HG03460 (cell line): ENCODE measurements around the gene DPF3.

ENCODE experiments used
- ATAC-seq: cut with Tn5 transposase; IDR thresholded peaks from one replicate; pipeline ENCODE4 v1.9.1; 2021; ENCODE audit not compliant: unreplicated experiment

The DPF3 gene

GRCh38 chr14:72652179-72652578 lies 241.7 kb downstream of the DPF3 start:
- no peak for ATAC-seq

GRCh38 chr14:72651714-72652113 lies 242.2 kb downstream of the DPF3 start:
- no peak for ATAC-seq

DNA sequence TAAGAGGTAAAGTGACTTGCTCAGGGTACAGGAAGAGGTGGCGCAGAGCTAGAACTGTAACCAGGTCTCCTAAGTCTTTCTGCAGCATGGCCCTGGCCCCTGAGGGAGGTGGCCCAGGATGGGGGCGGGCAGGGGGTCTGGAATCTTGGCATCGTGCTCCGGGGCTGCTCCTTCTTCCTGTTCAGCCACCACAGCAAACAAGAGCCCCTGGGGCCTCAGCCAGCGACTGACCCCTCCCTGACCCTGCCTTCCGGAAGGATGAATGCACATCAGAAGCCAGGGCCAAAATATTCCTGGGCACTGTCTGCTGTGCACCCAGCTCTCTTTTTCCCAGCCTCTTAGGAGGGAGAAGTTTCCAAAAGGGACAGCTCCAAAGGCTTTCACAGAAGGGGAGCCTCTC lies 242.8 kb downstream of the DPF3 start:
- ATAC-seq: no peak

- ATAC-seq: no peak
Observed at GRCh38 chr14:72649603-72650227, 244.2 kb downstream of the DPF3 start.

GRCh38 chr14:72647782-72648181 lies 246.1 kb downstream of the DPF3 start:
- ATAC-seq: no peak

DNA sequence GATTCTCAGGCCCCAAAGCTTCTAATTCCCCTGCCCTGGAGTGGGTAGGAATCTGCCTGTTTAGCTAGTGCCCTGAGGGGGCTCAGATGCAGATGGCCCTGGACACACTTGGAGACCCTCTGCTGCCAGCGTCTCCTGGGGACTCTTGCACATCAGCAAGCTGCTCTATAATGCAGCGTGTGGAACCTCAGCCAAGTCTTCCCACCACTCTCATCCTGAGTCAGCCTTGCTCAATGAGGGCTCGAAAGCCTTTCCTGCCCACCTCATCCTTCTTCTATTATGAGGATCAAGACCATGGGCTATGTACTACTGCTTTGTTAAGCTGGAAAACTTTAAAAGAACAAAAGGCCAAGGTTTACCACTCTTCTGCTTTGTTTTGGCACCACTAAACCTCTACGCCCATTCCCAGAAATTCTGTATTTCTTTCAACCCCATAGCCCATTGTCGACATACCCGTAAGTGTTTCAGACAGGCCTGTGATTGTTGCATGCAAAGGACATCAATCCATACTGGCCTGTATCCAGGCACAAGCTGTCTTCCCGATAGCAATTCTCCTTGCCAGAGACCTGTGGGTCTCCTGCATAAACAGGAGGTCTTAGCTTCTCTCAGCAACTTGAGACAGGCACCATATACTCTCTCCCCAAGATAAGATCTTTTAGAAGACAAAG lies 246.9 kb downstream of the DPF3 start:
- ATAC-seq: no peak

- ATAC-seq: no peak
Observed at GRCh38 chr14:72645706-72646105, 248.2 kb downstream of the DPF3 start.

DNA sequence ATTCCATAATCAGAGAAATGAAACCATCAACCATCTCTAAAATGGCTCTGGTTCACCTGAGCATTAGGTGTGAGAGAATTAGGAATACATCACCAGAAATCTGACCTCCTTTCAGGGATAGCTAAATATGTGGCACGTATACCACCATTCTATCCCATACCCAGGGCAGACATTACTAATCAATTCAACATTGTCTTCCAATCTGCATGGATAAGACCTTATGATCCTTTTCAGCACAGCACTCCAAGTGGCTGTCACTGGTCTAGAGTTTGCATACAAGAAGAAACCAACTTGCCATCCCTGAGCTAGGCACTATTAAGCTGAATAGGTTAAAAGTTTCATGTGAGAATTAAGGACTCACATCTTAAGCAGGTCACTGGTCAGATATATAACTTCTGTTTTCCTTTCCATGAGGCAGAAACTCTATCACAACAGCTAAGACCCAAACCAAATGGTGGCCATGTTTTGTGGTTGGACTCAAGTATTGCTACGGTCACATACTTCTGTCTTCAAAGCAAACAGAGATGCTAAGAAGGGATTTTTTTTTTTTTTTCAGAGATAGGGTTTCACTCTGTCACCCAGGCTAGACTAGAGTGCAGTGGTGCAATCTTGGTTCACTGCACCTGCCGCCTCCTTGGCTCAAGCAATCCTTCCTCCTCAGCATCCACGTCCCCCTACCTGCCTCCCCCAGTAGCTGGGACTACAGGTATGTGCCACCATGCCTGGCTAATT lies 249.0 kb downstream of the DPF3 start:
- ATAC-seq: no peak

DNA sequence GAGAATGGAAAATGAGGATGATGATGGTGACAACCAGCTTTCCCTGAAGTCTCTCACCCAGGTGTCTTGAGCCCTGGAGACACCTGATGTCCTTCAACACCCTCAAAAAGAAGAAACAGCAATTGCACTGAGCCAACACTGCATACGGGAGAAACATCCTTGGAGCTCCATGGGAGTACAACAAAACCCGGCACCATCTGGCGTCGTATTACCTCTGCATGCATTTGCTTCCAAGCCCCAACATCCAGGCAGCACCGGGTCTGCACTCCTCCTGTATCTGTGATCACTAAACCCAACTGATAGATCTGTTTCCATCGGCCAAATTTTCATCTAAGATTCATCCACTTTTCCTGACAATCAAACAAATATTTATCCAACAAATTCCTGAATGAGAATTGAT lies 249.9 kb downstream of the DPF3 start:
- ATAC-seq: no peak

GRCh38 chr14:72643317-72643801 lies 250.5 kb downstream of the DPF3 start:
- no peak for ATAC-seq

GRCh38 chr14:72640911-72641485 lies 252.9 kb downstream of the DPF3 start:
- ATAC-seq: no peak

GRCh38 chr14:72638021-72638420 lies 255.9 kb downstream of the DPF3 start:
- ATAC-seq: no peak

GRCh38 chr14:72636871-72637270 lies 257.0 kb downstream of the DPF3 start:
- no peak for ATAC-seq

GRCh38 chr14:72636094-72636493 lies 257.8 kb downstream of the DPF3 start:
- no peak for ATAC-seq

- peak; percentile 77 for ATAC-seq
Observed at GRCh38 chr14:72634691-72635616, 258.9 kb downstream of the DPF3 start.

DNA sequence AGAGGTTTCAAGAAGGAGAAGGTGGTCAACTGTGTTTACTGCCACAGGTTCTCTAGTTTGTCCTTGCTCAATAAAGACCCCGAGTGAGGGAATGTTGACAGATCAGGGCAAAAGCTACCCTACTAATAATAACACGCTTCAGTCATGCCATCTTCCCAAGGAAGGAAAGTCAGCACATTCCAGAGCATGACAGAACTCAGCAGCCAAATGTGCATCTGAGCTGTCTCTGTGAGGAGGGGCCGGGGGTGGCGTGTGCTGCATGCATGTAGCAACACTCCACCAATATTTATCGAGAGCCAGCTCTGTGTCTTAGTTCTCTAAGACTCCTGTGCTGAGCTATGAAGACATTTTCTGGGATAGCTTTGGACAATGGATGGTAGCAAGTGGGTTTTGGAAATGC lies 260.4 kb downstream of the DPF3 start:
- ATAC-seq: no peak

DNA sequence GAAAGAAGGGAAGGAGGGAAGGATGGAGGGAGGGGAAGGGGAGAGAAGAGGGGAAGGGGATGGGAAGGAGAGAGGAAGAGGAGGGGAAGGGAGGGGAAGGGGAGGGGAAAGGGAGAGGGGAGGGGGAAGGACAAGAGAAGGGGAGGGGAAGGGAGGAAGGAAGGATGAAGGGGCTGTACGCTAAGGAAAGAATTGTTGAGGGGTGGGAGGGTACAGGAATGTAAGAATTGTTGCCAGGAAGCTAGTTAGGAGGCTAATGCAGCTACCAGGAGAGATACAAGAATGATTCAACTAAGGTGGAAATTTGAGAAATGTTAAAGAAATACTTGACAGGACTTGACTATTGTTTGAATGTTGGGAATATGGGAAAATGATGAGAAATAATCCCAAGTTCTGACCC lies 261.2 kb downstream of the DPF3 start:
- ATAC-seq: no peak

- ATAC-seq: no peak
Observed at GRCh38 chr14:72631401-72631800, 262.5 kb downstream of the DPF3 start.

GRCh38 chr14:72630374-72630773 lies 263.5 kb downstream of the DPF3 start:
- ATAC-seq: no peak

DNA sequence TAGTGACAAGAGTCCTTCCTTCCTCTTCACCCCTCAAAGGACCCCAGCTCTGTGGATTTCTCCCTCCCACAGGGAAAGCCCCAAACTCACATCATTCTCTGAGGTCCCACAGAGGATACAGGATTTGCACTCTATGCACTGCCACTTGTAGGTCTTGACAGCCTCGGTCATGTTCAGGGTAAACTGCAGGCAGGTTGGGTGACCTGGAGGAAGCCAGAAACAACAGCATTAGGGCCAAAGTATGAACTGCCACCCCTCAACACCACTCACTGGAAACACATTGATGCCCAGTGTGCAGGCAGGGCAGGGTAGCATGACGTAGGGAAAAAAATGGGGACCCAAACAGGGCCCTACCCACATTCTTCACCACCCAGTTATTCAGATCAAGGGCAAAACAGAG lies 264.4 kb downstream of the DPF3 start:
- ATAC-seq: no peak

- no peak for ATAC-seq
Observed at GRCh38 chr14:72625689-72626088, 268.2 kb downstream of the DPF3 start.
